Kidney epithelial cell (primary cell): Measurements from ENCODE around the gene GLB1L2. TPM values are rescaled to one million over a fixed set of nuclear protein-coding genes. Genes with fewer than 3 reads are reported as not detected.

Experiments
- DNase-seq: peaks from one replicate; pipeline ENCODE4 v3.0.0-alpha.2; 2010; ENCODE audit warnings: low read depth
- H3K27me3 ChIP-seq: 2 replicates; pipeline ENCODE4 v1.6.0; 2011; ENCODE audit warnings: low read length; ENCODE audit not compliant: control insufficient read depth, insufficient read depth
- H3K36me3 ChIP-seq: 2 replicates; pipeline ENCODE4 v1.5.1; 2011; ENCODE audit warnings: low read length; ENCODE audit not compliant: control insufficient read depth, insufficient read depth
- H3K4me3 ChIP-seq: 2 replicates; pipeline ENCODE4 v1.5.1; 2011; ENCODE audit warnings: low read depth, mild to moderate bottlenecking, control low read depth, low read length
- CTCF ChIP-seq: IDR thresholded peaks from 2 replicates; pipeline ENCODE4 v1.5.1; 2011; ENCODE audit warnings: mild to moderate bottlenecking, moderate library complexity, low read length, control low read depth, inconsistent platforms; ENCODE audit not compliant: insufficient read depth, poor library complexity, severe bottlenecking
- total RNA-seq: library from RNA; depleted of rRNA; stranded (reverse); fragments of >200 nt; gene quantifications from 2 replicates; pipeline ENCODE4 v1.2.3, GENCODE V29; 2015

The GLB1L2 gene
- total RNA-seq, 1 donor from 2014 or later, result 16.3 TPM

- no peak for DNase-seq
- no peaks in the 10 kb centered on the region for H3K36me3 ChIP-seq
Measured at GRCh38 chr11:134355656-134356055, 23.9 kb downstream of the GLB1L2 start.

GRCh38 chr11:134356656-134357544 is 25.1 kb downstream of the GLB1L2 start:
- H3K27me3 ChIP-seq, result no peaks in the 10 kb centered on the region
- H3K4me3 ChIP-seq, result no peak overlapping the region

More at GRCh38 chr11:134355656-134356055, 23.9 kb downstream of the GLB1L2 start:
- H3K4me3 ChIP-seq, result no peak overlapping the region
- H3K27me3 ChIP-seq, result no peaks in the 10 kb centered on the region
- TF ChIP-seq CTCF, result no peak

GRCh38 chr11:134357545-134357839 is 25.7 kb downstream of the GLB1L2 start:
- Histone ChIP-seq H3K36me3 (no peaks in the 10 kb centered on the region), H3K27me3 (no peaks in the 10 kb centered on the region), H3K4me3 (no peak overlapping the region)
- TF ChIP-seq CTCF, result no peak
- DNase-seq, result no peak

More at GRCh38 chr11:134356656-134357544, 25.1 kb downstream of the GLB1L2 start:
- no peak for DNase-seq
- no peaks in the 10 kb centered on the region for H3K36me3 ChIP-seq
- no peak for TF ChIP-seq CTCF

- Histone ChIP-seq H3K27me3 (no peaks in the 10 kb centered on the region), H3K4me3 (no peak overlapping the region), H3K36me3 (no peaks in the 10 kb centered on the region)
- TF ChIP-seq CTCF, result no peak
- DNase-seq, result no peak
Measured at GRCh38 chr11:134358165-134358855, 26.5 kb downstream of the GLB1L2 start.

GRCh38 chr11:134358856-134359490 is 27.2 kb downstream of the GLB1L2 start:
- Histone ChIP-seq H3K27me3 (no peaks in the 10 kb centered on the region), H3K4me3 (no peak overlapping the region), H3K36me3 (no peaks in the 10 kb centered on the region)
- no peak for DNase-seq
- no peak for TF ChIP-seq CTCF
